Stimulated activated CD8-positive, alpha-beta memory T cell treated with anti-CD3 and anti-CD28 coated beads, Interleukin-4, amount 100 ng/mL, for 24 hours (primary cell): ENCODE data around the gene ECEL1.
"Not testable (repeated sequence)": the region's sequence is repeated elsewhere in the genome, so short reads cannot be mapped to it uniquely, and the experiment has no call there.

ENCODE experiments used
- DNase-seq: peaks from one replicate; pipeline ENCODE4 v3.0.0-alpha.2; 2020; ENCODE audit warnings: low read depth

The ECEL1 gene

DNA sequence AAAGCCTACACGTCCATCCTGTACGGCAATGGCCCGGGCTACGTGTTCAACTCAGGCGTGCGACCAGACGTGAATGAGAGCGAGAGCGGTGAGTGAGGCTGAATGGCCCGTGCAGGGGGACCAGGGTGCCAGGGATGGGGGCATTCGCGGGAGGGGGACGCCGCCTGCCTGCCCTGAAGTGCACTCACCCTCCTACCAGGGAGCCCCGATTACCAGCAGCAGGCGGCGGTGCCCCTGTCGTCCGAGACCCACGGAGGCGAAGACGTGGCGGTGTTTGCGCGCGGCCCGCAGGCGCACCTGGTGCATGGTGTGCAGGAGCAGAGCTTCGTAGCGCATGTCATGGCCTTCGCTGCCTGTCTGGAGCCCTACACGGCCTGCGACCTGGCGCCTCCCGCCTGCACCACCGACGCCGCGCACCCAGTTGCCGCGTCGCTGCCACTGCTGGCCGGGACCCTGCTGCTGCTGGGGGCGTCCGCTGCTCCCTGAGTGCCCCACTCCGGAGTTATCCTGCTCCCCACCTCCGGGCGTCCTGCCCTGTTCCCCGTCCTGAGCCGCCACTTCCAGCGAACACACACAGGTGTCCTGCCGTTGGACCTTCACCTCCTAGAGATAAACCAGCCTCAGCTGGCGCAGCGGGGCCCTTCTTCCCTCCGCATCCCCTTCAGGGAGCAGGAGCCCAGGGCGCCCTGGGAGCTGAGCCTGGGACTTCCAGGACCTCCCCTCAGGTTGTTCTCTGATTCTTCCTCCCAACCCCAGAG lies 28.8 kb downstream of the ECEL1 start:
- no peak for DNase-seq

DNA sequence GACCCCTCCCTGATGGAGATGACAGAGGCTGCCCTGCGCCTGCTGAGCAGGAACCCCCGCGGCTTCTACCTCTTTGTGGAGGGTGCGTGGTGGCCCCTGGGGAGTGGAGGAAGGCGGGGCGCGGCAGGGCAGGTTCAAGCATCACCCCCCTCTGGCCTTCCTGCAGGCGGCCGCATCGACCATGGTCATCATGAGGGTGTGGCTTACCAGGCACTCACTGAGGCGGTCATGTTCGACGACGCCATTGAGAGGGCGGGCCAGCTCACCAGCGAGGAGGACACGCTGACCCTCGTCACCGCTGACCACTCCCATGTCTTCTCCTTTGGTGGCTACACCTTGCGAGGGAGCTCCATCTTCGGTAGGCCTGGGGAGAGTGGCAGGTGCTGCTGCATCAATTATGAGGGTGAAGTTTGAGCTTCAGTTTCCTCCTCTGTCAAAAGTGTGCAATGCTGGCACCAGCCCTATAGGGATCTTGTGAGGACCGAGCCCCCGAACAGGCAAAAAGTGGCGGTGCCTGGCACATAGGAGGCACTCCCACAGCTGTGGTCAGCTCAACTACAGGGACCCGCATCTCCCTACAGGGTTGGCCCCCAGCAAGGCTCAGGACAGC lies 29.5 kb downstream of the ECEL1 start:
- no peak for DNase-seq

GRCh38 chr2:232457121-232458011 lies 30.3 kb downstream of the ECEL1 start:
- DNase-seq: no peak

DNA sequence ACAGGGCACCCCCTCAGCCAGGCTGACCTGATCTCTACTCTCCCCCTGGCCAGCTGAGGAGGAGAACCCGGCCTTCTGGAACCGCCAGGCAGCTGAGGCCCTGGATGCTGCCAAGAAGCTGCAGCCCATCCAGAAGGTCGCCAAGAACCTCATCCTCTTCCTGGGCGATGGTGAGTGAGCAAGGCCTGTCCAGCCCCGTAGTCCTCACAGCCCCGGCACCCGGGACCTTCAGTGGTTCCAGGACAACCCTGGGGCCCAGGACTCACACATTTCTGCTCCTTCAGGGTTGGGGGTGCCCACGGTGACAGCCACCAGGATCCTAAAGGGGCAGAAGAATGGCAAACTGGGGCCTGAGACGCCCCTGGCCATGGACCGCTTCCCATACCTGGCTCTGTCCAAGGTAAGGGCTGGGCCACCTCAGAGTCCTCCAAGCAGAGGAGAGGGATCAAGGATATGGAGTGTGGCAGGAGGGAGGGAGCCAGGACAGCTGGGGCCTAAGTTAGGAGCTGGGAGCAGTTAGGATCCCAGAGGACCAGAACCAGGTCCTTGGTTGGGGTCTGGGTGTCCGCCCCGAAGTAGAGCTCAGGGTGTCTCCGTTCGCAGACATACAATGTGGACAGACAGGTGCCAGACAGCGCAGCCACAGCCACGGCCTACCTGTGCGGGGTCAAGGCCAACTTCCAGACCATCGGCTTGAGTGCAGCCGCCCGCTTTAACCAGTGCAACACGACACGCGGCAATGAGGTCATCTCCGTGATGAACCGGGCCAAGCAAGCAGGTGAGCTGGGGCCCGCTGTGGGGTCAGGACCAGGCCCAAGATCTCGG lies 31.1 kb downstream of the ECEL1 start:
- no peak for DNase-seq

DNA sequence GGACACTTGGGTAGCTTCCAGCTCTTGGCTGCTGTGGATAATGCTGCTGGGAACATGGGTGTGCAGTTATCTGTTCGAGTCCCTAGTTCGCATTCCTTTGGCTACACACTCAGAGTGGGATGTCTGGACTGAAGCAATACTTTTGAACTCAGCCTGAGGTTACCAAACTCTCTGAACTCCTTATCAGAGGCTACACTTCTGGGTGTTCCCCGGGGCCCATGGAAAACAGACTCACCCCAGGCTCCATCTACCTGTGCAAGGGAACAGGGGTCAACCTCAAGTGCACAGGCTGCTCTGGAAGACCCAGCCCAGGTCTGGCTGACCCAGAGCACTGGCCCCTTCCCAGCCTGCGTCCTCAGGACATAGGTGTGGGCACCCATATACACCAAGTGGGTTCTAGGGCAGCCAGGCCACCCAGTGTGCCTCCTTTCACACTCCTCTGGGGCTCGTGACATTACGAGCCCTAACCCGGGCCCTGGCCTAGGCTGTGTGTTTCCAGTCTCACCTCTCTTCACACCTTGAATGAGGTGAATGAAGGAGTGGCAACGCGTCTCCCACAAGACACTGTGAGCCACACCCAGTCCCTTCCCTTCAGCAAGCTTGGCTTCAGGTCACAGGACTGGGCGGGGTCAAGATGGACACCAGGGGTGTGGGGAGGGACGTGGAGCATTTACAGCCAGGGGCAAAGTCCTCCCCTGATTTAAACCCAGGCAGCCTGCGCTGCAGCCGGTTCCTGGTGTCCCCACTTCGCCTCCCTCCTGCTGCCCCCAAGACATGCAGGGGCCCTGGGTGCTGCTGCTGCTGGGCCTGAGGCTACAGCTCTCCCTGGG lies 32.0 kb downstream of the ECEL1 start, which contains the start of gene ALPI:
Gene ALPI (plus strand): TSS at position 728 of the 830 bp plus-strand sequence. CDS start 47 bp downstream, at position 775.
- DNase-seq: no peak

GRCh38 chr2:232454630-232455029 lies 33.0 kb downstream of the ECEL1 start:
- DNase-seq: no peak

GRCh38 chr2:232451645-232452044 lies 36.0 kb downstream of the ECEL1 start:
- DNase-seq: not testable (repeated sequence)

DNA sequence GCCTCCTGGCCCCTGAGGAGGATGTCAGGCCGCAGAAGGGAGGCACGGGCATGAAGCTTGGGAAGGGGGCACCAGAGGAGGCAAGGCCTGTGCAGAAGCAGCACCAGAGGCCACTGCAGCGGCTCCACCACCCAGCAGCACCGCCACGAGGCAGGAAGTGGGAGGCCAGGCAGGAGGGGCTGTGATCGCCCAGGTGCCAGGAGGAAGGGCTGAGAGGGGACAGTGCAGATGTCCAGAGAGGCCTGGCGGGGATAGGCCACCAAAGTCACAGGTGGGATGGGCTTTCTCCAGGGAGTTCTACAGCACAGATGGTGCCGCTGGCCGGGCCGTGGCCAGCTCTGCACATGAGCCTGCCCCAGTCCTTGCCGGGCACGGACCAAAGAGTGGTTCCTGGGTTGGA lies 37.7 kb downstream of the ECEL1 start:
- no peak for DNase-seq

GRCh38 chr2:232448304-232448690 lies 39.3 kb downstream of the ECEL1 start:
- no peak for DNase-seq

- no peak for DNase-seq
Measured at GRCh38 chr2:232447638-232448303, 39.9 kb downstream of the ECEL1 start.

DNA sequence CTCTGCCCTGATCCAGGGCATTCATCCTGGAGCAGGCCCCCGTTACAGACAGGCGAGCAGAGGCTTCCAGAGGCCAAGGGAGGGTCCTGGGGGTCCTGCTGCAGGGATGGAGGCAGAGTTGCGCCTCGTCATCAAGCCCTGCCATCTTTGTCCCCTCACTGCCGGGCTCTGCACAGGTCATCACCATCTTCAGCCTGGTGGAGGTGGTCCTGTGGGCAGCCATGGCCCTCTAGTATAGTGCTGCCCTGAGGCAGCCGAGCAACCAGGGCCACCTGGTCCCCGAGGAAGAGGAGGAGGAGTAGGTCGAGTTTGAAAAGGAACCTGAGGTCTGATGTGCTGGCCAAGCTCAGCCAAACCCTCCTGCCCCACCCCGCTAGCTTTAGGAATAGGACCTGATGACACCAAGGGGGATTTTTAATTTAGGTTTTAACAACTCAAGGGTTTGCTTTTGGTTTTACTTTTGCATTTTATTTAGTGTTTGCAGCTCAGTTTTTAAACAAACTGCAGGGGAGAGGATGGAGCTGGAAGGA lies 40.5 kb downstream of the ECEL1 start:
- DNase-seq: no peak

- not testable (repeated sequence) for DNase-seq
Measured at GRCh38 chr2:232446266-232446777, 41.3 kb downstream of the ECEL1 start.

- not testable (repeated sequence) for DNase-seq
Measured at GRCh38 chr2:232445149-232445885, 42.3 kb downstream of the ECEL1 start.

- DNase-seq: peak; percentile 58
Measured at GRCh38 chr2:232444409-232445148, 43.1 kb downstream of the ECEL1 start.

- not testable (repeated sequence) for DNase-seq
Measured at GRCh38 chr2:232443669-232444408, 43.8 kb downstream of the ECEL1 start.

DNA sequence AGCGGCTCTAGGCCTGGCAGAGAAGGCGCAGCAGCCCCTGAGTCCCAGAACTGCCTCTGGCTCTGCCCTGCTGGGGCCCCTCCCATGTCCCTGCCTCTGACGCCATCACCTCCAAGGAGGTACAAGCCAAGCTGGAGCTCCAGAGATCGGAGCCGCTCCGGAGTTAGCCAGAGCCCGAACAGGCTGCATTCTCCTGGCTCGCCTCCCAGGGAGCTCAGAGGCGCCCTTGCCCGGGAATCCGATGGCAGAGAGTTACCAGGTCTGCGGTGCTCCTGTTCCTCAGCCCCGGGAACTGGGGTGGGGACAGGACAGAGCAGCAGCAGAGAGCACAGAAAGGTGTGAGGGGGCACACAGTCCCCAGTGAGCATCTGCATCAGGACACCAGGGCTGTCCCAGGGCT lies 44.6 kb downstream of the ECEL1 start:
- DNase-seq: not testable (repeated sequence)

DNA sequence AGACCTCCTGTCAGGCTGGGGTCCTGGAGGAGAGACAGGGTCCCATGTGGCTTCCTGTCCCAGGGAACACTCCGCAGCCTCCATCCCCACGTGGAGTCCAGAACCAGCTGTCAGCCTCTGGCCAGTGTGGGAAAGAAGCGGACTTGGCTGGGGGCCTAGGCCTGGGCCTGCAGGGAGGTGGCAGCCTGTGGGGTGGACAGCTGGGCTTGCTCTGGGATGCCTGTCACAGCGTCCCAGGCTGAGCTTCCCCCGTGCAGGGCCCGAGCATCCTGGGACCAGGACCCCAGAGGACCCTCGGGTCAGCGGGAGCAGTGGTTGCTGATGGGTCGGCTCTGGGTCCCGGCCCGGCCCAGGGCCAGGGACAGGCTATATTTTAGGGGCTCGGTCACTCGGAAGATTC lies 45.2 kb downstream of the ECEL1 start:
- not testable (repeated sequence) for DNase-seq

DNA sequence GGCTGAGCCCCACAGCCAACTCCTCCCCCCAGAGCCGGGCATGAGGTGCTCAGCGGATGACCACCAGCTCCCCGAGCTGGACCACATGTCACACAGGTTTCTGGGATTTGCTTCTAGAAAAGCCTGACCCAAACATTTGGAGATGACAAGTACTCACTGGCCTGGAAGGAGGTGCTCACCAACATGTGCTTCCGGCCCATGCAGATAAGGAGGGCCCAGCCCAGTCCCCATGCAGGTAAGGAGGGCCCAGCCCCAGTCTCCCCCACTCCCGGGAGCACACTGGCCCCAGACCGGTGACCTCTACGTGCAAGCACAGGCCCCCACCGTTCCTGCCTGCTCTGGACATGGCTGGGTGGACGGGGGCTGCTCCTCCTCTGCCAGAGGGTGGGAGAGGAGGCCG lies 45.7 kb downstream of the ECEL1 start:
- not testable (repeated sequence) for DNase-seq
